Measurements from ENCODE around the gene TP53TG5.
"Not testable (repeated sequence)": the region's sequence is repeated elsewhere in the genome, so short reads cannot be mapped to it uniquely, and the experiment has no call there.

The TP53TG5 gene

DNA sequence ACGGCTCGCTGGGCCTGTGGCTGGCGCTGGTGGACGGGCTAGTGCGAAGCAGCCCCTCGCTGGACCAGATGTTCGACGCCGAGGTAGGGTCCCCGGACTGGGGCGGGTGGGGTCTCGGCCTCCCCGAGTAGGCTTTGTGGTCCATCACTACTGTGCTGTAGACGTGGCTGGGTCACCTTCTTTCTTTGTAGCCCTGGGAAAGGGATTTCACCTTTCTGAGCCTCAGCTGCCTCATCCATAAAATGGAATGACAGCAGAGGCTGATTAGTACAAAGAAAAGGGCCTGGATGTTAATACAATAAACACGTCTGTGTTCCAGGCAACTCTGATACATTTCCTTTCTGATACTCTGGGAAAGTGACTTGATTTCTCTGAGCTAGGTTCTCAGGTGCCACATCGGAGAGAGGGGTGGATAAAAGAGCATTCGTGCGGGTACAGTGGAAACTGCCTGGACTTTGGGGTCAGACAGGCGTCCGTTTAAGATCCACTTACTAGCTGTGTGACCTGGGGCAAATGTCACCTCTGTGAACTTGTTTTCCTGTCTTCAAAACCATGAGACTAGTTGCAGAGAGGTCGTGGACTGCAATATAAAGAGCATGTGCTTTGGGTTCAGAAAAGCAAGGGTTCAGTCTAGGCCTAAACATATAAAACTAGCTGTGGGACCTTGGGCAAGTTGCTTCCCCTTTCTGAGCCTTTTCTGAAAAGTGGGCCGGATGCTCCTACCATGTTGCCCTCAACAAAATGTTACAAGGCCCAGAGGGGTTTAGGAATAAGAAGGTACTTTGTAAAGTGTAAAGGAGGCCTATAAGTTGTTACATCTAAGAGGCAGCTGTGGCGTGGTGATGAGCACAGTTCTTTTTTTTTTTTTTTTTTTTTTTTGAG lies 14.3 kb downstream of the TP53TG5 start:
- DNase-seq: no peak

DNA sequence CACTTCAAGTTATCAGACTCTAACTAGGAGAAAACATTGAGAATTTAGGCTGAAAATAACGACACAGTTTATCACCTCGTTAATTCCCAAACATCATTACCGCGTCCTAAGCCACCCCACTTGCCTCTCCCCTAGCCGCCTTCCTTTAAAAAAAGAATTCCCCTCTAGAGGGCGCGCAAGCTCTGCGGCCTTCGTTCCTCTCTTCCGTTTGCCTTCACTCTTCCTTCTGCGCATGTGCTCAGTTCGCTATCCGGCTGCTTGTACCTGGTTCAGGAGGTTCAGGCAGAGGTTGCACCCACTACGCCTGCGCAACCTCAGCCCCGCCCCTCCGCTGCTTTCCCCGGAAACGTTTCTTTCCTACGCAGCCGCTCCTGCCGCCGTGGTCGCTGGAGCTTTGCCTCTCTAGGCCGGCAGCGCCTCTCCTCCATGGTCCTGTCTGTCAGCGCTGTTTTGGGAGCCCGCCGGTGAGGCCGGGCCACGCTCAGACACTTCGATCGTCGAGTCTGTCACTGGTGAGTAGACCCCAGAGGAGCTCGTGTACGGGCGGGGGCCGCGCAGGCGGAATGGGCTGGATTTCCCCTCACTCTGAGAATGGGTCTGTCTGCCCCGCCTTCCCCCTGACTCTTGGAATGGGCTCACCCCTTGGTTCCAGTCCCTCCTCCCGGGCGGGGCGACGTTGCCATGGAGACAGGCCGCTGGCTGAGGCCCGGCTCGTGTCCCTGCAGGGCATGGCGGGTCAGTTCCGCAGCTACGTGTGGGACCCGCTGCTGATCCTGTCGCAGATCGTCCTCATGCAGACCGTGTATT lies 15.1 kb downstream of the TP53TG5 start, which contains the start of gene SYS1:
TSS of gene SYS1 (plus strand) at position 353 of the 807 bp plus-strand sequence. CDS start at position 729, 376 bp downstream.
- peak; percentile 96 for DNase-seq

DNA sequence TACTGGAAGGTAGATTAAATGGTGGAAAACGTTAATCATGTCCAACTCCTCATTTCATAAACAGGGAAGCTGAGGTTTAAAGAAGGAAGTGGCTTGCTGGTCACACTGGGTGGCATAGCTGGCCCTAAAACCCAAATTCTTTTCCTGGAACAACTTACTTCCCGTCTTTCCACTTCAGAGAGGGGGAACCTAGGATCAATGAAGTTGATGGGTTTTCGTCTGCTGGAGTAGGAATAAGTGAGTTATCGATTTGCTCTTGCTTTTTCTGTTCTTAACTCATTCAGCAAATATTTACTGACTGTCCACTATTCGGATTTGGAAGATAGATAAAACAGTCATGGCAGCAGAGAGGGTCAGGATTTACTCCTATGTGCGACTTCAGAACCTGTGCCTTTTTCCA lies 16.3 kb downstream of the TP53TG5 start:
- DNase-seq: no peak

DNA sequence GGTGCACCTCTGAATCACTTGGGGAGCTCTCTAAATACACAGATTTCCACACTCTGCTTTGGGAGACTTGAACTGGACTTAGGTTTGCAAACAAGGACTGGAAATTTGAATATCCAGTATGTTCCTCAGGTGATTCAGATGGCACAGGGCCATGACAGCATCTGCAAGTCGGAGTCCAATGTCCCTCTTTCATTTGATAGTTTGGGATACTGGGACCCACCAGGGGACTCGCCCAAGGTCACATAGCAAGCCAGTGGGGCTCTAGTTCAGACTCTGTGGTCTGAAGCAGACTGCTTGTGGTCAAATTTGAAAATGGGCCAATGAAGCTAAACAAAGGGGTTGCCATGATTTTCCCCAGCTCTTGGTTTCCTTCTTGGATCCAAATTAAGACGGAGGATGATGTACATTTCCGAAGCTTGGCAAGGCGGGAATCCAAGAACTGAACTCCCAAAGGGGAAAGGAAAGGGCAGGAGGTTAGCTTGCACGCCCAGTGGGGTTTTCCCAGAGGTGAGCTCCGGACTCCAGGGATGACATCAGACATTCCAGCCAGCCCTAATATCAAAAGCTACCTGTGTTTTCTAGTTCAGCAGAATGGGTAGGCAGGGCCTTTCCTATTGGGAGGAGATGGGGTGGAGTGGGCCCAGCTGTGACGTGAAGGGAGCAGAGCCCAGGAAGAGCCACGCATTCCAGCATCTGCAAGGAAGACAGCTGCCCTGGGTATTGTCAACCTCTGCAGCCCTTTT lies 18.5 kb downstream of the TP53TG5 start:
- no peak for DNase-seq

DNA sequence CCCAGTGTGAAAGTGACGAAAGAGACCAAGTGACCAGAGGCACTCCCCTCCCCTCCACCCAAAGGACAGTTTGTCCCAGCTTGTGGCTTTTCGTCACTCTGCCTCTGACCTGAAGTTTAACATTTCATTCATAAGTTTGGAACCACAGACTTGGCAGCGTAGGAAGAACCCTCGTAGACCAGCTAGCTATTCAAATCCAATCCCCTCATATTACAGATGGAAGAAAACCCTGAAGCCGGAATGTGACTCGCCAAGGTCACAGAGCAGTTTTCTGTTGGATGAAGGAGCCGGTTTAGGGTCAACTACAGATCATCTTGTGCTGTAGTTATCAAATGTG lies 19.1 kb downstream of the TP53TG5 start:
- DNase-seq: no peak

DNA sequence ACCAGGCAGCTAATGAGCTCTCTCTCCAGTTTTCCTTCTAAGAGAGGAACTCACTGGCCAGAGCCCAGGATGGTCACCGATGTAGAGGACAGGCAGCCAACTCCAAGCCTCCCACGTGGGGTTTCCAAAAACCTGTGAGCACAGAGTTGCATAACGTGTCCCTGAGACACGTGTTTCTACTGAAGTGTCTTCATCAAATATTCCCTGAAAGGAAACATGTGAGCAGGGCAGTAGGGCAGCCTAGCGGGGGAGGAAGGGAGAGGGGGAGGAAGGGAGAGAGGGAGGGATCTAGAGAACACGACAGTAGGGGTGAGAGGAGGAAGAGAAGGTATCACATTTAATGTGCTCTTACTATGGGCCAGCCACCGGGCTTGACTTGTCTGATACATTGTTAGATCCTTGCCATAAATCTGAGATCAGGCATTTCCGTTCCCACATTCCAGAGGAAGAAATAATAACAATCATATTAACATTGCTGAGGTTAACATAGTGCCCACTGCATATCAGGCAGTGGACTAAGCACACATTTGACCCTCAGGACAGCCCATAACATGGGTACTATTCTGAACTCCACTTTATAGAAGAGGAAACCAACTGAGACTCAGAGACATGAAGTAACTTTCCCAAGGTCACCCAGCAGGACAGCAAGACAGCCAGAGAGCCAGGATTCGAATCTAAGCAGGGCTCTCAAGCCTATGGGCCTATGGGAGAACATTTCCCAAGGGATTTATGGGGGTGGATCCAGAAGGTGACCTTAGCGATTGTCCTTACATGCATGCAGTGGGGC lies 19.6 kb downstream of the TP53TG5 start:
- no peak for DNase-seq

DNA sequence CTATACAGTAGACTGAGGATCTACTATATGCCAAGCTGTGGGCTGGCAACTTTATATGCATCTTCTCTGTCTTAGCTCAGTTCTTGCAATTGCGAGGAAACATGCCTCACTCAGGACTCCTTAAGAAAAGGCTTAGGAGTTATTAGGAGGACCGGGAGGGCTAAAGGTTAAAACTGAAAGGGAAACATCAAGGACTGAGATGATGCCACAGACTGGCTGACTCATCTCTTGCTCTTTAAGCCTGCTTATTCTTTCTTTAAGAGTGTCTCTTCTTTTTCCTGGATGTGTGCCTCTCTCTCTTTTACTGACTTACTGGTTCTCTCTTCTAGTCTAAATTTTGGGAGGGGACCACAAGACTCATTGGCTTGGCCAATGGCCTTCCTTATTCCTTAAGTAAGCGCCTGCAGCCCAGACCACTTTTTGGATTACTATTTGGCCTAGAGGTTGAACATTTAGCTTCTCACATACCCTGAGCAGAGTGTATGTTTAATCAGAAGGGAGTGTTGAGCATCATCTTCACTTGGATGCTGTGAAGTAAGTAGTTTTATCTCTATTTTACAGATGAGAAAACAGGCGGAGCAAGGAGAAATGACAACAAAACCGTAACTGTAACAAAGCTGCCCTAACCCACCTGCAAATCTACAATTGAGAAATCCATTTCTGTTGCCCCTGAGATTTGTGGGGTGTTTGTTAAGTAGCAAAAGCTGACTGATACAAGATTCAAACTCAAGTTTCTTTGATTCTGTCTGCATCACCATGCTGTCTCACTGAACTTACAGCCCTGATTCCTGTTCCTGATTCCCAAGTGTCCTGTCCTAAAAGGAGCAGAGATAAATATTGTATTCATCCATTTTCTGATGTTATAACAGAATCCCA lies 22.7 kb downstream of the TP53TG5 start:
- DNase-seq: no peak

DNA sequence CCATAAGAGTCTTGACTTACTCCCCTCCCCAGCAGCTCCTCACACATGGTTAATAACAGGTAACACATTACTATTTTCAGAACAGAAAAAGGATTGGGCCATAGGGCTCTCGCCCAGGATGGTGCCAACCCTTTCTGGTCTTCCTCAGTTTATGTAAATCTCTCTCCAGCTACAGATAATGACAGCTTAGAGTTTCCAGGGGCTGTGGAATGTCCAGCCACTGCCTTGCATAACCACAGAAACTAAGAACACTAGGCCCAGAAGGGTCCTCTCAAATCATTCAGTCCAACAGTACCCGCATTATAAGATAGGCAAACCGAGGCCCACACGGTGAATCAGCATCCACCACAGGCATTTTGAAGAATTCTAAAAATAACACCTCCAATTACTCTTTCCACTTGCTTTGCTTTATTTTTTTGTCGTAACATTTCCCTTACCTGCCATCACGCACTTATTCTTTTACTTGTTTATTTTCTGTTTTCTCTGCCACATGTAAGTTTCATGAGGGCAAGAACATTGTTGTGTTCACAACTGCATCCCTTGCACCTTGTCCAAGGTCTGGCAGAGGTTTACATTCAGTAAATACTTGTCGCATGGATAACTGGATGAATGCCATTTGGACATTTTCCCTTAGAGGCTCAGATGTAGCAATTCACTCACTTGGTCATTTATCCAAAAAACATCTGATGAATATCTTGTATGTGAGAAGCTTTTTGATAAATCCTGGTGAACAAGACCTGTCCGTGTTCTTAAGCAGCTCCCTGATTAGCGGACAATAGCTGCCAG lies 23.5 kb downstream of the TP53TG5 start:
- no peak for DNase-seq

DNA sequence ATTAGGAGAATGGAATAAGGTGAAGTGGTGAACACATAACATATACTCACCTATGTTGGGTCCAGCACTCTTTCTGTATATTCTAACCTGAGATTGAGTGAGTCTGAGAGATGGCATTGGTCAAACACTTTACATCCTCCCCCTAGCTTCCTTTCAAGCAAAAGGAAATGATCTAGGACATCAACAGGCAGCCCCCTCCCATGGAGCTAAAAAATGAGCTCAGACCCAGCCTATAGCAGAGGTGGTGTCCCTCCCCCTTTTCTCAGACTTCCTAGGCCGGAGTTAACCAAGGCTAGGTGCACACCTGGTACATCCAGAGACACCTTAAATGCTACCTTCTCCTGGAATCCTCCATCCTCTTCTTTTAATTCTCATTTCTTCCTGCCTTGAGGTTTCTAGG lies 24.4 kb downstream of the TP53TG5 start:
- no peak for DNase-seq

DNA sequence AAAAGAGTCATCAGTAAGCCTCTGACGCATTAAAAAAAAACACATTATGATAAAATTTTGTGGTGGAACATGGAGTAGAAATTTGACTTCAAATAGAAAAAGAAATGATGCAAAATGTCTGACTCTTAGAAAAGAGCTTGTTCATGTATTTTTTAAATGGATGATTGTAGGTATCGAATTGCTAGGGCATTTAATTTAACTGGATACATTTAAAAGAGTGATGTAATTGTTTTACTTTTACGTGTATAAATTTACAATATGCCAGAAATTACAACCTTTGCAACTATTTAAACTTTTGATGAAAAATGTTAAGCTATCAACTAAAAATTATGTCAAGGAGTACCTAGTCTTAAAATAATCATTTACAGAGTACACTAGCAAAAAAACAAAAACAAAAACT lies 25.4 kb downstream of the TP53TG5 start:
- DNase-seq: no peak

DNA sequence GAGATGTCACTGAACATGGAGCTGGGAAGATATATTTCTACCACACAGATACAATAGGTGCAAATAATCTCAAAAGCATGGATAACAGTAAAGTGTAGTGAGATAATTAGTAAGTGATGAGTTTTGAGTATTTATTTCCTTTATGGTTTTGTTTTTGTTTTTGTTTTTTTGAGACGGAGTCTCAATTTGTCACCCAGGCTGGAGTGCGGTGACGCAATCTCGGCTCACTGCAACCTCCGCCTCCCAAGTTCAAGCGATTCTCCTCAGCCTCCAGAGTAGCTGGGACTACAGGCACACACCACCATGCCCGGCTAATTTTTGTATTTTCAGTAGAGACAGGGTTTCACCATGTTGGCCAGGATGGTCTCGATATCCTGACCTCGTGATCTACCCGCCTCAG lies 27.3 kb downstream of the TP53TG5 start:
- not testable (repeated sequence) for DNase-seq

DNA sequence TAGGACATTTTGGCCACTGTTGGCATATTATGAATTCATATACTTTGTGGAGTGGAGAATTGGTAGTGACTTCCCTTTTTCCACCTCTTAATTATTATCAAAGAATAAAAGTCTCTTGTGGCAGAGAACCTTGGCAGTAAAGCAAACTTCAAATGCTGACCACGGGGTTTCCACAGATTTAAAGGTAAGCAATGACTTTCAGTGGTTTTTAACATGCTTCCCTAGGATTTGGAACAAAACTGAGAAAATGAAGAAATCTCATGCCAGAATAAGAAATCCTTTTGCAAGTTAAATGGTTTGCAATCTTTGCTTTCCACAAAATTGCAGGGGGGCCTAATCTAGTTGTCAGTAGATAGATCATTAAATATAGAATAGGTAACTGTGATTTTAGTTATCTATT lies 27.9 kb downstream of the TP53TG5 start:
- DNase-seq: no peak

DNA sequence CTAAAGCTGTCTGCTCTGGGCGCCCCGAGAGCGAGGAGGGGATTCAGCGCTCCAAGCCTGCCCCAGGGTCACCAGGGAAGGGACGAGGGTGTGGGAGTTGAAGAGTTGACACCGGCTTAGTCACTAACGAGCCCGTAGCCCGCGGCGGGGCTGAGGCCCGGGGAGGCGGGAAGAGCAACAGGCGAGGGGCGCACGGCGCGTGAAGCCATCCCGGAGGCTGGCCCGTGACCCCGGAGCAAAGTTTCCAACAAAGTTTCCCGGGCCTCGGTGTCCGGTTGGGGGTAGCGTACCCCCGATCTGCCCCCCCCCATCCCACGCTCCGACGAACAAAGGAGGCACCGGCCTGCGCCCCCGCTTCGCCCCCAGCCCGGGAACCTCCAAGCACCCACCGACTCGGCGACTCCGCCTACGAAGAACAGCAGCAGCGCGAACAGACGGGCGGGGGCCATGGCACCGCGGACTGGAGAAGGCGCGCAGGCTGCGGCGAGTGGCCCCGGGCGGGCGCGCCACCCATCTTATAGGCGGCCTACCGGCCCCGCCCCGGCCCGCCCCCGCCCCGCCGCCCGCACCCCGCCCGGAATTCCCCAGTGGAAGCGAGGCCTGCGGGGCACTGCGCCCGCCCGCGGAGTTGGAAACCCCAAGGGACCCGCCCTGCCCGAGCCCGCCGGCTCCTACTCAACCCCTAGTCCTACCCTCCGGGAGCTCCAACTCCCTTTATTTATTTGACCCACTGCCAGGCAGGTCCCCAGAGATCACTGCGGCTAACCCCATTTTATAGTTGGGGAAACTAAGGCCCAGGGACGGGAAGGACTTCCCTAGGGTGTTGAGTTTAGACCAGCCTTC lies 30.0 kb downstream of the TP53TG5 start, which contains the start of gene SDC4:
TSS of gene SDC4 (minus strand) at position 489 of the 843 bp plus-strand sequence. CDS start at position 449, 40 bp downstream.
- DNase-seq: peak; percentile 17

DNA sequence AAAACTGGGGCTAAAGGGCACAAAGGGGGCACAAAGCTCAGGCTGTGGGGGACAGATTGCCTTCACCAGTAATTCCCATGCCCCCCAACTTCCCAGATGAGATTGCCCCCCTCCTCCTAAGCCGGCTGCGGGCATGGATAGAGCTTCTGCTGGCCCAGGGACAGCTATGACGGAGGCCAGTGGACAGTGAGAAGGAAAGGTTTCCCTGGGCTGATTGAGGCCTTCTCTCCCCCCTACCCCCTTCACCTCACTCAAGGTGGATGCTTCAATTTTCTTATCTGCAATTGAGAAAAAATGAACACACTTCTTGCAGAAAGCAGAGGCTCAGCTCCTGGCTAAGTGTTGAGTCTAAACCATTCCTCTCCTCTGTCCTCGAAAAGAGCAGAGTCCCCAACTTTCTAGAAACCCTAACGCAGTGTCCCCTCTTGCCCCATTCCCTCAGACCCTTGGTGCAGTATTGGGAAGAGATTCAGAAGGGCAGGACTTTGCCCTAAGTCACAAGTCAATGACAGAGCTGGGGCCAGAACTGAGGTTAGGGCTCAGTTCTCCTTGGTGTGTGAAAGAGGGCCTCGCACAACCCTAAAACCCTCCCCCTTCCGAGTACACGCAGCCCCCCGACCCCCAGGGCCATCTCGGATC lies 30.7 kb downstream of the TP53TG5 start:
- DNase-seq: no peak

DNA sequence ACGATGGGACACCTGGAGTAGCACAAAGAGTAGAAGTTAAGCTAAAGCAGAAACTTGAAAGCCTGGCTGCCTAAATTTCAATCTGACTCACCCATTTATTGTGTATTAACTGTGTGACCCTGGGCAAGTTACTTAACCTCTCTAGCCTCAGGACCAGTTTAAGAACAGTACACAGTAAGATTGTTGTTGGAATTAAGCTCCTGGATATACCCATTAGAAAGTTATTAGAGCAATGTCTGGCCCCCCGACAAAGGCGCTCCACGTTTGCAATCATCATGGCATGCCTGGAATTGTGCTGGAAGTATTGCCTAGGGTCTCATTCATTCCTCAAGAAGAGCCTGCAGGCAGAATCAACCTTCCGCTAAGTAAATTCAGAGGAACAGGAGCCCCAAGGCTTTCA lies 31.3 kb downstream of the TP53TG5 start:
- no peak for DNase-seq

DNA sequence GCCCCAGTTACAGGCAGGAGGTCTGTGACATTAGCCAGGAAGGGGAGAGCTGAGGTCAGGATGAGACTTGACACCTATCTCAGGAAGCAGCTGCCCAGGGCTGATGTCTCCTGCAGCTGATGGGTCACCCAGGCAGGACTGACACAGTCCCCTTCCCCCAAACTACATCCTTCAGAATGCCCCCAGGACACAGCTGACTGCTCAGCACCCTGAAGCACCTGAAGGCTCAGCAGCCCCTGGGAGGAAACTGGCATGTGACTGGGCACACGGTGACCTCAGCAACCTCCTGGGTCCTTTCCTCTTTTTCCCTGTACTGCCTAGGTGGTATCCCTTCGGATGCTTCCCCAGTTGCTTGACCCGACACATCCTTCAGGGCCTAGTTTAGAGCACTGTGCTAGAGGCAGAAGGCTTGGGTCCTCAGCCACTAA lies 31.8 kb downstream of the TP53TG5 start:
- no peak for DNase-seq

DNA sequence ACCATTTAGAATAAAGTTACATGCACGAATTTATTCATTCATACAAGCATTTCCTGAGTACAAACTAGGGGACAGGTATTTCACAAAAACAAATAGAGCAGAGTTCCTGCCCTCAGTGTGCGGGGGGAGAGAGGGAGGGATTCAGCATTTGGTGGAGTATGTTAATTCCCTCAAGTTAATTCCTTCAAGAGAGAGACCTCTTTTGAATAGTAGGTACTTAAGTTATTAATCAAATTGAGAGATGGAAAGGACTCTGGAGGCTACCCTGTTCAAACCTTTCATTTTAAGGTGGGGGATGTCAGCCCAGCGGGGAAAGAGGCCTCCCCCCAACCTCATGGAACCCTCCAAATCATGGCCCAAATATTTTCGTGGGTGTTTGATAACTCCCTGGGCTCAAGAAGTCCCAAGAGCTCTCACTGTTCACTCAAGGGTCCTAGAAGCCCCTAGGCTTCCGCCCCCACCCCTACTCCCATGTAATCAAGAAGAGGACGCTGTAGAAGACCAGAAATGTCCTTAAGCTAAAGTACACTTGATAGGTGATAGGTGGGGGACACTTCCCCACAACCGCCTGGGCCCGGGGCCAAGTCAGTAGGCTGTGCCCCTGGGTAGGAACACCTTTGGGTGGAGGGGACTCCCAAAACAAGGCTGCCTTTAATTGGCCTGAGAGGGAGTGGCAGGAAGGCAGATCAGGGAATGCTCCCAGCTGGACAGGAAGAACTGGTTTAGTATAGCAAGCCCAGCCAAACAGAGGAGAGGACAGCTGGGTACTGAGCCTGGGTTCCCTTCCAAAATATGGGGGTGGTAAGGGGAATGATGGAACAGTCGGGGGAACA lies 32.8 kb downstream of the TP53TG5 start:
- no peak for DNase-seq
